GM12878 (cell line): Measurements from ENCODE around the gene KLHL36. TPM values are rescaled to one million over a fixed set of nuclear protein-coding genes. Genes with fewer than 3 reads are reported as not detected.

Experiments used
- ATAC-seq: fragments of 200-7000 bp; cut with Tn5 transposase; 3 replicates; pipeline ENCODE4 v1.9.1; 2020; ENCODE audit warnings: mild to moderate bottlenecking, moderate library complexity
- BruUV-seq: library from RNA; stranded (reverse); fragments of 400-500 nt; replicated peaks from 2 replicates; lab custom pipeline; 2021; lab: Mats Ljungman, UMichigan
- CTCF ChIA-PET: fragments of 300-600 bp; sonication (Branson Sonifier 250); formaldehyde crosslinking; extraction: SDS; loops from one replicate; lab custom pipeline; 2021; ENCODE audit warnings: inconsistent platforms; lab: Yijun Ruan, JAX
- POLR2A ChIA-PET: fragments of 350-600 bp; formaldehyde crosslinking; extraction: SDS; loops from one replicate; lab custom pipeline; 2021; ENCODE audit warnings: inconsistent platforms; lab: Charles Lee
- RAD21 ChIA-PET: fragments of 300-600 bp; sonication (Branson Sonifier 250); formaldehyde crosslinking; loops from one replicate; lab custom pipeline; 2023; ENCODE audit warnings: antibody characterized with exemption; ENCODE audit not compliant: unreplicated experiment; lab: Charles Lee
- SMC1A ChIA-PET: fragments of 300-600 bp; sonication (Branson Sonifier 250); formaldehyde crosslinking; loops from one replicate; lab custom pipeline; 2023; ENCODE audit not compliant: unreplicated experiment, uncharacterized antibody; lab: Charles Lee
- DNase-seq: peaks from one replicate; pipeline ENCODE4 v3.0.0-alpha.2; 2011; ENCODE audit warnings: low read depth, low spot score
- FAIRE-seq: peaks from 3 replicates; lab custom pipeline; 2011; peaks lifted over from hg19 to GRCh38; lab: Jason Lieb, UNC
- H2AFZ ChIP-seq: 2 replicates; pipeline ENCODE4 v1.6.0; 2011; ENCODE audit warnings: low read depth, low read length, control low read depth; ENCODE audit not compliant: control insufficient read depth
- H3K27ac ChIP-seq: 2 replicates; pipeline ENCODE4 v1.5.1; 2011; ENCODE audit warnings: control low read depth; ENCODE audit not compliant: control insufficient read depth, insufficient read depth
- H3K27me3 ChIP-seq, 2 experiments: replicated peaks in 1 of 2; 2 replicates each; pipeline versions ENCODE4 v1.6.0 to v1.6.1; 2011; ENCODE audit warnings: low read length in 1 of 2; ENCODE audit not compliant: control insufficient read depth in 2 of 2, insufficient read depth in 2 of 2
- H3K36me3 ChIP-seq, 2 experiments: 2 replicates each; pipeline ENCODE4 v1.5.1; 2011; ENCODE audit warnings: low read length in 1 of 2; ENCODE audit not compliant: control insufficient read depth in 2 of 2, insufficient read depth in 2 of 2
- H3K4me1 ChIP-seq: 2 replicates; pipeline ENCODE4 v1.6.1; 2011; ENCODE audit warnings: mild to moderate bottlenecking, low read length, moderate library complexity, mixed read lengths; ENCODE audit not compliant: control insufficient read depth, insufficient read depth
- H3K4me2 ChIP-seq: 2 replicates; pipeline ENCODE4 v1.6.0; 2011; ENCODE audit warnings: control low read depth; ENCODE audit not compliant: control insufficient read depth, insufficient read depth
- H3K4me3 ChIP-seq: fragments of 200-600 bp; sonication (generic); 2 replicates; pipeline ENCODE4 v1.5.1; 2016
- H3K79me2 ChIP-seq: 2 replicates; pipeline ENCODE4 v1.6.0; 2011; ENCODE audit warnings: low read length; ENCODE audit not compliant: control insufficient read depth, insufficient read depth
- H3K9ac ChIP-seq: 2 replicates; pipeline ENCODE4 v1.8.0; 2011; ENCODE audit warnings: low read length, control low read depth, mixed read lengths; ENCODE audit not compliant: control insufficient read depth, insufficient read depth
- H3K9me3 ChIP-seq: replicated peaks from 3 replicates; pipeline ENCODE4 v1.5.1; 2011; ENCODE audit warnings: mild to moderate bottlenecking, low read length; ENCODE audit not compliant: control insufficient read depth, insufficient read depth
- H4K20me1 ChIP-seq: 2 replicates; pipeline ENCODE4 v1.6.0; 2011; ENCODE audit not compliant: control insufficient read depth, insufficient read depth
- ATF2 ChIP-seq: IDR thresholded peaks from 2 replicates; pipeline ENCODE4 v1.6.1; 2012; ENCODE audit warnings: low read length, inconsistent platforms
- CHD4 ChIP-seq: fragments of 200-600 bp; sonication (generic); IDR thresholded peaks from 2 replicates; pipeline ENCODE4 v1.6.1; 2016; ENCODE audit warnings: mild to moderate bottlenecking
- DPF2 ChIP-seq: fragments of 450-650 bp; IDR thresholded peaks from 2 replicates; pipeline ENCODE4 v1.6.1; 2017; ENCODE audit warnings: mild to moderate bottlenecking
- GABPA ChIP-seq: IDR thresholded peaks from 2 replicates; pipeline ENCODE4 v1.6.1; 2014; ENCODE audit warnings: antibody characterized with exemption, low read depth, mild to moderate bottlenecking, inconsistent platforms
- NKRF ChIP-seq: fragments of 450-650 bp; conservative IDR thresholded peaks from 2 replicates; pipeline ENCODE4 v1.6.1; 2017; ENCODE audit warnings: mild to moderate bottlenecking, moderate library complexity
- POLR2A ChIP-seq: IDR thresholded peaks from 2 replicates; pipeline ENCODE4 v1.6.1; 2011; ENCODE audit warnings: low read depth, mild to moderate bottlenecking, low read length
- POLR2AphosphoS5 ChIP-seq: IDR thresholded peaks from 2 replicates; pipeline ENCODE4 v1.6.1; 2011; ENCODE audit warnings: mild to moderate bottlenecking, low read length, inconsistent platforms
- TARDBP ChIP-seq: IDR thresholded peaks from 2 replicates; pipeline ENCODE4 v1.6.1; 2016; ENCODE audit warnings: borderline replicate concordance
- ZBTB40 ChIP-seq: fragments of 450-650 bp; IDR thresholded peaks from 2 replicates; pipeline ENCODE4 v1.6.1; 2016; ENCODE audit warnings: mild to moderate bottlenecking, moderate library complexity, borderline replicate concordance
- WGBS: methylation state at CpG from one replicate; pipeline ENCODE4 v1.1.6; 2016; ENCODE audit warnings: low lambda C conversion rate; ENCODE audit not compliant: insufficient replicate concordance, insufficient coverage; ENCODE audit errors: missing lambda C conversion rate; 5-methylcytosine and 5-hydroxymethylcytosine counted together
- in situ Hi-C: fragments of 300-500 bp; cut with MboI; formaldehyde crosslinking; loops from 9 replicates; pipeline ENCODE4 v1.14.3; 2018; ENCODE audit warnings: mixed read lengths
- intact Hi-C: fragments of 100-400 bp; cut with micrococcal nuclease; formaldehyde crosslinking; loops from one replicate; pipeline ENCODE4 v1.14.2; 2022; ENCODE audit not compliant: unreplicated experiment
- polyA plus RNA-seq, 11 experiments: library from polyadenylated mRNA; depleted of rRNA in 4 of 11; unstranded in 6 of 11; stranded (reverse) in 5 of 11; fragments of >200 nt; fragmentation: Nextera tagmentation in 4 of 11; fragmentation: Illumina TruSeq in 1 of 11; extraction: Ambion mirVana in 4 of 11; extraction: Trizol in 1 of 11; gene quantifications; 1 replicate in 1 of 11; 2 replicates in 10 of 11; pipeline versions ENCODE4 v1.2.1 to v1.2.3, GENCODE V29; 2011 to 2016; ENCODE audit warnings: inconsistent platforms in 2 of 11, missing spikeins in 2 of 11, low read depth in 1 of 11
- total RNA-seq, 4 experiments: library from RNA; depleted of rRNA in 3 of 4; stranded (reverse); fragments of >200 nt in 3 of 4; fragmentation: Illumina TruSeq in 1 of 4; extraction: Trizol in 1 of 4; gene quantifications; 2 replicates each; pipeline versions ENCODE4 v1.2.1 to v1.2.3, GENCODE V29; 2013 to 2021

Gene KLHL36
- total and polyA plus RNA-seq, 10 of the 15 experiments (the other 5 are each of a cell fraction or from before 2014, with no cell fraction given): 2.6 to 45.3 (median 16.8) TPM

- TF ChIP-seq NKRF (no peak), ATF2 (no peak), CHD4 (no peak), POLR2A (no peak), TARDBP (no peak)
Measured at GRCh38 chr16:84665359-84665758, 17.0 kb downstream of the KLHL36 start (continued).

- TF ChIP-seq POLR2AphosphoS5: no peak
- no peak for TF ChIP-seq ZBTB40
- TF ChIP-seq GABPA: no peak
- no peak for TF ChIP-seq DPF2
- WGBS: 98% methylated on average over 7 of the region's 7 CpGs
- Histone ChIP-seq H3K4me3 (no peak overlapping the region), H3K4me1 (peaks cover 22% of the 10 kb centered on the region), H3K9me3 (no peaks in the 10 kb centered on the region), H3K9ac (no peak overlapping the region), H3K27me3 (no peaks in the 10 kb centered on the region), H3K4me2 (no peak overlapping the region), H4K20me1 (no peaks in the 10 kb centered on the region), H3K36me3 (peaks cover 12 to 25% of the 10 kb centered on the region in 2 experiments), H3K27ac (no peak overlapping the region), H3K79me2 (no peaks in the 10 kb centered on the region; the same call in 1 of the 2 replicates), H2AFZ (no peak overlapping the region)
- RAD21 ChIA-PET: interaction anchor here (2.6 kb wide), 1 partner anchor 60 kb away, joined by 18 read pairs; no protein-coding TSS in a partner anchor
- in situ Hi-C loops (no loop called here), intact Hi-C loops (no loop called here)
- FAIRE-seq: no peak
- SMC1A ChIA-PET: interaction anchor here (1.2 kb wide), 1 partner anchor 74 kb away, joined by 3 read pairs; no protein-coding TSS in a partner anchor
- no peak for DNase-seq
- CTCF ChIA-PET: interaction anchor here (0.9 to 4.8 kb wide), 6 partner anchors 21 to 477 kb away, joined by 3 to 38 read pairs (median 8); no protein-coding TSS in a partner anchor
- no TSS peak for BruUV-seq
- POLR2A ChIA-PET: interaction anchor here (0.7 to 1.2 kb wide), 3 partner anchors 63 to 1262 kb away, joined by 3 to 6 read pairs (median 3); no protein-coding TSS in a partner anchor
- no peak for ATAC-seq
Measured at GRCh38 chr16:84665843-84666242, 17.5 kb downstream of the KLHL36 start.
